ENCODE results near the gene TAP2.

Gene TAP2

DNA sequence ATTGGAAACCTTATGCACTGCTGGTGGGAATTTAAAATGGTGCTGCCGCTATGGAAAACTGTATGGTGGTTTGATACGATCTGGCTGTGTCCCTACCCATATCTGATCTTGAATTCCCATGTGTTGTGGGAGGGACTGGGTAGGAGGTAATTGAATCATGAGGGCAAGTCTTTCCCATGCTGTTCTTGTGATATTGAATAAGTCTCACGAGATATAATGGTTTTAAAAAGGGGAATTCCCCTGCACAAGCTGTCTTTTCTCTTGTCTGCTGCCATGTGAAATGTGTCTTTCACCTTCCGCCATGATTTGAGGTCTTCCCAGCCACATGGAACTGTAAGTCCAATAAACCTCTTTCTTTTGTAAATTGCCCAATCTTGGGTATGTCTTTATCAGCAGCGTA is 4.9 kb downstream of the TAP2 start:
- no peak overlapping the region for H3K4me3 ChIP-seq (ENCODE audit: low read length)
- DNase-seq (ENCODE audit: low read depth): no peak
- no peak for TF ChIP-seq CTCF (IDR thresholded peaks at IDR 0.05; ENCODE audit: insufficient read depth, low read depth, low read length, missing control alignments)

GRCh38 chr6:32832535-32832934 is 6.0 kb downstream of the TAP2 start:
- no peak for DNase-seq (ENCODE audit: low read depth)
- no peak overlapping the region for H3K4me3 ChIP-seq (ENCODE audit: low read length)
- TF ChIP-seq CTCF (IDR thresholded peaks at IDR 0.05; ENCODE audit: insufficient read depth, low read depth, low read length, missing control alignments): no peak

DNA sequence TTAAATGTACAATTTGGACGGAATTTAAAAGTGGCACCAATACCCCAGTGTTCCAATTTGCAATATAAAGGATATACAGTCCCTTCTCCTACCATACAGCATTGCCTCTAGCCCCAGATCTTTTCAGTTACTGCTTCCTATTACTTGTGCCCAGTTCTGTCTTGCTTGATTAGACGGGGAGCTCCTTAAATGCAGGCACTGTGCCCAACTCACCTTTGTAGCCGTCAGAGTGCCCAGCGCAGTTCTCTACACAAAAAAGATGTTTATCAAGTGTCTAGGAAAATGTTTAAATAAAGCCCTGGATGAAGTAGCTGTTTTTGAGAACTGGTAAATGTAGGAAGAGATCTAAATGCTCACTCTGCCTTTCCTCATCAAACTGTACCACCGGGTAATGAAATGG is 7.6 kb downstream of the TAP2 start:
- H3K4me3 ChIP-seq (ENCODE audit: low read length): no peak overlapping the region
- TF ChIP-seq CTCF (IDR thresholded peaks at IDR 0.05; ENCODE audit: insufficient read depth, low read depth, low read length, missing control alignments): no peak
- DNase-seq (ENCODE audit: low read depth): no peak

DNA sequence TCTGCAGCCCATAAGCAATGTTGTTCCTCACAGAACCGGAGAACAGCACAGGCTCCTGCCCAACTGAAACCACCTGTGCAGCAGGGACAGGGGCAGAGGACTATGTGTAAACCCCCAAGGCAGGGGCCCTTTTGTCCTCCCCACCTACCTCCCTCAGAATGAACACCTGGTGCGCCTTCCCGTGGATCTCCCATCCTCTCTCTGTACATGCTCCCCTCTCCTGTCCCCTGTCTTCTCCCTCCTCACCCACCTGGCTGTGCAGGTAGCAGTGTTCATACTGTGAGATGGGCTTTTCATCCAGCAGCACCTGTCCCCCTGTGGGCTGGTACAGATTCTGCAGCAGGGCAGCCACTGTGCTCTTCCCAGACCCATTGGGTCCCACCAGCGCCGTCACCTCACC is 8.5 kb downstream of the TAP2 start:
- TF ChIP-seq CTCF (IDR thresholded peaks at IDR 0.05; ENCODE audit: insufficient read depth, low read depth, low read length, missing control alignments): no peak
- DNase-seq (ENCODE audit: low read depth): no peak
- no peak overlapping the region for H3K4me3 ChIP-seq (ENCODE audit: low read length)

- no peak for DNase-seq (ENCODE audit: low read depth)
- no peak for TF ChIP-seq CTCF (IDR thresholded peaks at IDR 0.05; ENCODE audit: insufficient read depth, low read depth, low read length, missing control alignments)
- H3K4me3 ChIP-seq (ENCODE audit: low read length): no peak overlapping the region
Measured at GRCh38 chr6:32829495-32829894, 9.0 kb downstream of the TAP2 start.

DNA sequence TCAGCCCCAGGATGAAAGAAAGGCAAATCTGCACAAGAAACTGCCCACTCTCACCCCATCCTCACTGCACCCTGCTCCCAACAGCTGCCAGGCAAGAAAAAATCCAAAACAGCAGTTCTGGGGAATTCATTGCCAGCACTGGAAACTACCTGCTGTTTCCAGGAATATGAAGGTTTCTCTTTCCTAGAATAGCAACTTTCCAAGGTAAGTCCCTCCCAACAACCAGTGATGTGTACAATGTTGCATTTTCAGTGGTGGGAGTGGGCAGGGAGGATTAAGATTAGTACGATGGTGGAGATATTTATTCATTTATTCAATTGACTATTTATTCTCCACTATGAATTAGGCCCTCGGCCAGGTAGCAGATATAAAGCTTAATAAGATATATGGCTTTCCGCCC is 11.5 kb downstream of the TAP2 start:
- no peak for DNase-seq (ENCODE audit: low read depth)
- TF ChIP-seq CTCF (IDR thresholded peaks at IDR 0.05; ENCODE audit: insufficient read depth, low read depth, low read length, missing control alignments): no peak

DNA sequence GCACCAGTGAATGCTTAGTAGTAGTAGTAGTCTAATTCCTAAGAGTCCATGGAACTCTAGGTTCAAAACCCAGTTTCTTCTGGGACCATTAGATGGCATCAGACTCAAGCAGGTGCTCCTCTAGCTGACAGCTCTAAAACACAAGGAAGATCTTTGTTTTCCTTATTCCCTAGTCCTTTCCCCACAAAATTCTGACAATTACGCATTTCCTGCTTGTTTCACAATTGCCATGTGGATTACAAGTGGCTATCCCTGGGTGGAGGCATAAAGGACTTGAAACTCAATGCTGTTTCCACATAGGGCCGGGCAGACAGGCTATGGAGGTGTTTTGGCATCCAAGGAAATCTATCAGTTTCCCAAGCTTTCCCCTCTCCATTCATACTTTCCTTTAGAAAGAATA is 12.6 kb downstream of the TAP2 start:
- peak; percentile 71 for TF ChIP-seq CTCF (IDR thresholded peaks at IDR 0.05; ENCODE audit: insufficient read depth, low read depth, low read length, missing control alignments)
- DNase-seq (ENCODE audit: low read depth): peak; percentile 69
- H3K4me3 ChIP-seq (ENCODE audit: low read length): no peak overlapping the region

More for the DNA sequence above, 11.5 kb downstream of the TAP2 start:
- H3K4me3 ChIP-seq (ENCODE audit: low read length): no peak overlapping the region
